Ishikawa (cell line): Measurements from ENCODE around the gene UGGT1.

ENCODE experiments used
- CEBPB ChIP-seq: IDR thresholded peaks from 2 replicates; pipeline ENCODE4 v1.6.1; 2012
- CREB1 ChIP-seq: IDR thresholded peaks from 2 replicates; pipeline ENCODE4 v1.6.1; 2012; ENCODE audit warnings: low read depth
- EGR1 ChIP-seq: IDR thresholded peaks from 2 replicates; pipeline ENCODE4 v1.6.1; 2012
- EP300 ChIP-seq: IDR thresholded peaks from 2 replicates; pipeline ENCODE4 v1.6.1; 2012; ENCODE audit warnings: borderline replicate concordance
- FOXM1 ChIP-seq: IDR thresholded peaks from 2 replicates; pipeline ENCODE4 v1.6.1; 2012; ENCODE audit warnings: low read depth, borderline replicate concordance
- NFIC ChIP-seq: IDR thresholded peaks from 2 replicates; pipeline ENCODE4 v1.6.1; 2012
- RAD21 ChIP-seq: IDR thresholded peaks from 2 replicates; pipeline ENCODE4 v1.6.1; 2012; ENCODE audit warnings: low read depth
- TAF1 ChIP-seq: IDR thresholded peaks from 2 replicates; pipeline ENCODE4 v1.6.1; 2012; ENCODE audit warnings: low read depth, mild to moderate bottlenecking
- TCF12 ChIP-seq: IDR thresholded peaks from 2 replicates; pipeline ENCODE4 v1.6.1; 2012; ENCODE audit warnings: low read depth
- TEAD4 ChIP-seq: IDR thresholded peaks from 2 replicates; pipeline ENCODE4 v1.6.1; 2012
- YY1 ChIP-seq: IDR thresholded peaks from 2 replicates; pipeline ENCODE4 v1.6.1; 2012; ENCODE audit warnings: low read depth
- ZBTB7A ChIP-seq: IDR thresholded peaks from 2 replicates; pipeline ENCODE4 v1.6.1; 2012; ENCODE audit warnings: low read depth
- TF ChIP-seq, protein P1 (sequence below): IDR thresholded peaks from 2 replicates; pipeline ENCODE4 v1.6.1; 2012
- TF ChIP-seq, protein P2 (sequence below): IDR thresholded peaks from 2 replicates; pipeline ENCODE4 v1.6.1; 2012
- TF ChIP-seq, protein P3 (sequence below): IDR thresholded peaks from 2 replicates; pipeline ENCODE4 v1.6.1; 2012; ENCODE audit warnings: low read depth, mild to moderate bottlenecking

The UGGT1 gene

DNA sequence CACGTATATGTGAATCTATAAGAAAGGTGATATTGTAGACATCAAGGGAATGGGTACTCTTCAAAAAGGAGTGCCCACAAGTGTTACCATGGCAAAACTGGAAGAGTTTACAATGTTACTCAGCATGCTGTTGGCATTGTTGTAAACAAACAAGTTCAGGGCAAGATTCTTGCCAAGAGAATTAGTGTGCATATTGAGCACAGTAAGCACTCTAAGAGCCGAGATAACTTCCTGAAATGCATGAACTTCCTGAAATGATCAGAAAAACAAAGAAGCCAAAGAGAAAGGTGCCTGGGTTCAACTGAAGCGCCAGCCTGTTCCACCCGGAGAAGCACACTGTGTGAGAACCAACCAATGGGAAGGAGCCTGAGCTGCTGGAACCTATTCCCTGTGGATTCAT is 126.7 kb downstream of the UGGT1 start:
- TF ChIP-seq TEAD4 (no peak), RAD21 (no peak), TAF1 (no peak), YY1 (no peak), EP300 (no peak), EGR1 (no peak), ZBTB7A (no peak), TCF12 (no peak), FOXM1 (no peak), CEBPB (no peak)
- TF ChIP-seq, protein P1, sequence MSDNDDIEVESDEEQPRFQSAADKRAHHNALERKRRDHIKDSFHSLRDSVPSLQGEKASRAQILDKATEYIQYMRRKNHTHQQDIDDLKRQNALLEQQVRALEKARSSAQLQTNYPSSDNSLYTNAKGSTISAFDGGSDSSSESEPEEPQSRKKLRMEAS: no peak
- TF ChIP-seq, protein P2, sequence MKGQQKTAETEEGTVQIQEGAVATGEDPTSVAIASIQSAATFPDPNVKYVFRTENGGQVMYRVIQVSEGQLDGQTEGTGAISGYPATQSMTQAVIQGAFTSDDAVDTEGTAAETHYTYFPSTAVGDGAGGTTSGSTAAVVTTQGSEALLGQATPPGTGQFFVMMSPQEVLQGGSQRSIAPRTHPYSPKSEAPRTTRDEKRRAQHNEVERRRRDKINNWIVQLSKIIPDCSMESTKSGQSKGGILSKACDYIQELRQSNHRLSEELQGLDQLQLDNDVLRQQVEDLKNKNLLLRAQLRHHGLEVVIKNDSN: no peak
- TF ChIP-seq, protein P3, sequence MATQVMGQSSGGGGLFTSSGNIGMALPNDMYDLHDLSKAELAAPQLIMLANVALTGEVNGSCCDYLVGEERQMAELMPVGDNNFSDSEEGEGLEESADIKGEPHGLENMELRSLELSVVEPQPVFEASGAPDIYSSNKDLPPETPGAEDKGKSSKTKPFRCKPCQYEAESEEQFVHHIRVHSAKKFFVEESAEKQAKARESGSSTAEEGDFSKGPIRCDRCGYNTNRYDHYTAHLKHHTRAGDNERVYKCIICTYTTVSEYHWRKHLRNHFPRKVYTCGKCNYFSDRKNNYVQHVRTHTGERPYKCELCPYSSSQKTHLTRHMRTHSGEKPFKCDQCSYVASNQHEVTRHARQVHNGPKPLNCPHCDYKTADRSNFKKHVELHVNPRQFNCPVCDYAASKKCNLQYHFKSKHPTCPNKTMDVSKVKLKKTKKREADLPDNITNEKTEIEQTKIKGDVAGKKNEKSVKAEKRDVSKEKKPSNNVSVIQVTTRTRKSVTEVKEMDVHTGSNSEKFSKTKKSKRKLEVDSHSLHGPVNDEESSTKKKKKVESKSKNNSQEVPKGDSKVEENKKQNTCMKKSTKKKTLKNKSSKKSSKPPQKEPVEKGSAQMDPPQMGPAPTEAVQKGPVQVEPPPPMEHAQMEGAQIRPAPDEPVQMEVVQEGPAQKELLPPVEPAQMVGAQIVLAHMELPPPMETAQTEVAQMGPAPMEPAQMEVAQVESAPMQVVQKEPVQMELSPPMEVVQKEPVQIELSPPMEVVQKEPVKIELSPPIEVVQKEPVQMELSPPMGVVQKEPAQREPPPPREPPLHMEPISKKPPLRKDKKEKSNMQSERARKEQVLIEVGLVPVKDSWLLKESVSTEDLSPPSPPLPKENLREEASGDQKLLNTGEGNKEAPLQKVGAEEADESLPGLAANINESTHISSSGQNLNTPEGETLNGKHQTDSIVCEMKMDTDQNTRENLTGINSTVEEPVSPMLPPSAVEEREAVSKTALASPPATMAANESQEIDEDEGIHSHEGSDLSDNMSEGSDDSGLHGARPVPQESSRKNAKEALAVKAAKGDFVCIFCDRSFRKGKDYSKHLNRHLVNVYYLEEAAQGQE: no peak

DNA sequence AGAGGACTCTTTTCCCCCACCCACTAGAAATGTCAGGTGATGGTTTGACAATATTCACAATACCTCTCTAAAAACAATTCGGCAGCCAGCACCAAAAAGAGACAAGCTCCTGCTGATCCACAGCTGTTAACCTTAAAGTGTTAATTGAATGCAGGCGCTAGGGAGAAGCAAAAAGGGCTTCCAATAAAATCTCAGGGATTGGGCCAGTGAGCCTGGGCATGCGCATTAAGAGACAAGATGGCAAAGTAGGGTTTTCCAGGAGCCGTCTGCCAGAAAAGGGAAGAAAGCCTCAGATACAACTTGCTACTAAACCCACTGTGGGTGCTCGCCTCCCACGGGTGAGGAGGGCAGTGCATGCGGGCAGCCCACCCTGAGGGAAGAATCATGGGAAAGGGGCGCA is 128.9 kb downstream of the UGGT1 start:
- TF ChIP-seq TCF12 (no peak), CREB1 (no peak), CEBPB (no peak)
- TF ChIP-seq, protein P1: no peak
- TF ChIP-seq, protein P2: no peak

DNA sequence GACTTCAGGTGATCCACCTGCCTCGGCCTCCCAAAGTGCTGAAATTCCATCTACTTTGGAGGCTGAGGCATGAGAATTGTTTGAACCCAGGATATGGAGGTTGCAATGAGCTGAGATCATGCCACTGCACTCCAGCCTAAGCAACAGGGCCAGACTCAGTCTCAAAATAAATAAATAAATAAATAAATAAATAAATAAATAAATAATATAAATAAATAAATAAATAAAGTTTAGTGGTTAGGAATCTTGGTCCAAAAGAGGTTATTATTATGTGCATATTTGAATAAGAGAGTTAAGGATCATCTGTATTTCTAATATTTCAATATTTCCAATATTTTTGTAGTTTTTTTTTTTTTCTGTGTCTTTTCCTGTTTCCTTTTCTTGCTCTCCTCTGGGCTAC is 136.9 kb downstream of the UGGT1 start:
- TF ChIP-seq CEBPB (no peak), NFIC (no peak), RAD21 (no peak), EP300 (no peak)
- TF ChIP-seq, protein P2: no peak

DNA sequence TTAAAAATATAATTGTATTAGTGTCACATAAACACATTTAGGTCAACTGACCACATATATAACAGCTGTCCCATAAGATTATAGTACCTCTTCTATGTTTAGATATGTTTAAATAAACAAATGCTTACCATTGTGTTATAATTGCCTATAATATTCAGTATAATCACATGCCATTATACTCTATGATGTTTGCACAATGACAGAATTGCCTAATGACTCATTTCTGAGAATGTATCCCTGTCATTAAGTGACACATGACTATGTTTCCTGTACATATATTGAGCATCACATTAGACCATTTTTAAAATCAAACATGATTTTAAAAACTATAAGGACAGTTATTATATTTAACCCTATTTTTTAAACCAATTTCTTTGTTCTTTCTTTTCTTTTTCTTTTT is 137.9 kb downstream of the UGGT1 start:
- no peak for TF ChIP-seq ZBTB7A
- TF ChIP-seq, protein P1: no peak
- no peak for TF ChIP-seq YY1
- TF ChIP-seq, protein P2: no peak
- no peak for TF ChIP-seq NFIC
- no peak for TF ChIP-seq EP300
- no peak for TF ChIP-seq RAD21
- TF ChIP-seq CEBPB: no peak
- no peak for TF ChIP-seq EGR1
- TF ChIP-seq CREB1: no peak
- TF ChIP-seq, protein P3: no peak
- no peak for TF ChIP-seq TEAD4
- no peak for TF ChIP-seq FOXM1
- no peak for TF ChIP-seq TCF12
- no peak for TF ChIP-seq TAF1

DNA sequence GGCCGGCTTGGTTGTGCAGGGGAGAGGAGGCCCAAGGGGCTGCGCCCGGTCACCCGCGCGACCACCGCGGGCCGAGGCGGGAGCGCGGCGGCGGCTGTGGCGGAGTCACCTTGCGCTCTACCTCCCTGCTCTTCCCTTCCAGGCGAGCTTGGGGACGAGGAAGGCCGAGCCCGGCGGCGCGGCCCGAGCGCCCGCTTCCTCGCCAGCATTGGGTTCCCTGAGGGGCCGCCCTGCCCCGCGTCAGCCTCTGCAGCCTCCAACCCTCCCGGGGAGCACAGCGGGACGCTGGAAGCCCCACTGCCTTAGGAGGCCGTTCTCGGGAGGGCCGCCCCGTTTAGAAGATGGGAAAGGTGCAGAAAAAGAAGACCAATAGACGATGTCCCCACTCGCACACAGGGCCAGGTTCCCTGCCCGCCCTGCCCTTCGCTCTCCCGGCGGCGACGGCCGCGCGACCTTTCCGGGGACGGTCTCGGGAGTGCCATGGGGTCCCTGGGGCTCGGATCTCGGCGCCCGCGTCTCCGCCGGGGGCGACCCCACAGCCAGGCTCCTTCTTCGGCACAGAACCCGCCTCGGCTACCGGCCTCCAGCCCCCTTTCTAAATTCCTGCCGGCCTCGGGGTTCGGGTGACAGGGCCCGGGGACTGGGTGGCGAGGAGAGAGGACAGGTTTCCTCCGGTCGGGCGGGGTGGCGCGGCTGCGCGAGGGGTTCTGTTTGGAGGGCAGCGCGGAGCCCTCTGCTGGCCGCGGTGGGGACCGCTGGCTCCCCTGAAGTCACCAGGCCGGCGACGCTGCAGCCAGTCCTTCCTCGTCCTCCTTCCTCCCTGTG is 142.2 kb downstream of the UGGT1 start:
- no peak for TF ChIP-seq TEAD4
- peak; percentile 70 for TF ChIP-seq RAD21
- TF ChIP-seq, protein P2: no peak; the same call in 1 of the 2 replicates
- no peak for TF ChIP-seq NFIC
- TF ChIP-seq, protein P1: peak; percentile 62; the same call in 1 of the 2 replicates
- TF ChIP-seq ZBTB7A: peak; percentile 67; the same call in 1 of the 2 replicates
- no peak for TF ChIP-seq FOXM1
